CD4-positive, alpha-beta T cell treated with Interleukin-15 for 4 hours (primary cell): ENCODE data around the gene PDCD4.

Experiments
- DNase-seq: peaks from one replicate; pipeline ENCODE4 v3.0.0-alpha.2; 2020; ENCODE audit warnings: low spot score

The PDCD4 gene

GRCh38 chr10:110871298-110872084, at the start of gene PDCD4:
PDCD4 (plus strand) TSS chr10:110871928; CDS start chr10:110876028, 4,100 bp downstream.
- peak; percentile 94 for DNase-seq

GRCh38 chr10:110822035-110822711, 49.6 kb upstream of the PDCD4 start:
- DNase-seq = no peak

DNA sequence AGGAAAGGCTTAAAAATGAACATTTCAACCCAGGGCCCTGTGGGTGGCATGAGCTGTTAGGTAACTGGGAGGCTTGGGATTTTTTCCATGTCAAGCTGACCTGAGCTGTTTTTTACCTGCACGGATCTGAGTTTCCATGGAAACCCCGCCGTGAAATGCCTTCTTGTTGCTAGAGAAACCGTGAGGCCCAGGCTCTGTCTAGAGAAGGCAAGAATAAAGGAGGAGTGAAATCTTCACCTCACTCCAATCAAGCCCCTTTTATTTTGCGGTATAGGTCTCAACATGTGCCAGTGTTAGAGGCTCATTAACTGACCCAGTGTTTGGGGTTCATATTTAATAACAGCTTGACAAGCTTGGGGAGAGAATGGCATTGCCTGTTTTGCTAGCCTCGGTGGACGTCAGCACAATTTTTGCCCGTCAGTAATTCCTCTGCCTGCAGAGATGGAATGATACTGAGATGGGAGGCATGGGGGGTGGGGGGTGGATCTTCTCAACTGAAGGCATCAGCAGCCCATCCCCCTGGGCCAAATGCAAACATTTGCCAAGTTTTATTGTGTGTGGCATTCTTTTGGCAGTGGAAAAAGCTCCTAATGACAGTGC, 48.9 kb upstream of the PDCD4 start:
- DNase-seq = no peak

DNA sequence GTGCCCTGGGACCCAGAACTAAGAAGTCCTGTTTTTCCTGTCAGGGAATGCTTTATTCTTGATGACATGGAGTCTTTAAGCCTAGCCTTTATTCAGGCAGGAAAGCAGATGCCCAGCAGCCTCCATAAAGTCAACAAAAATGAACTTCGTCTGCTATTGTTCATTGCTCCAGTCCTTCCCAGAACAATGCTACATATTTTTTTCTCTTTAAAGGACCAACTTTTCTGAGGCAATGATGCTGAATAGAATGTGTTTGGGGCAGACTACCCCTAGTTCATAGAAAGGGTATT, 47.6 kb upstream of the PDCD4 start:
- DNase-seq = no peak

DNA sequence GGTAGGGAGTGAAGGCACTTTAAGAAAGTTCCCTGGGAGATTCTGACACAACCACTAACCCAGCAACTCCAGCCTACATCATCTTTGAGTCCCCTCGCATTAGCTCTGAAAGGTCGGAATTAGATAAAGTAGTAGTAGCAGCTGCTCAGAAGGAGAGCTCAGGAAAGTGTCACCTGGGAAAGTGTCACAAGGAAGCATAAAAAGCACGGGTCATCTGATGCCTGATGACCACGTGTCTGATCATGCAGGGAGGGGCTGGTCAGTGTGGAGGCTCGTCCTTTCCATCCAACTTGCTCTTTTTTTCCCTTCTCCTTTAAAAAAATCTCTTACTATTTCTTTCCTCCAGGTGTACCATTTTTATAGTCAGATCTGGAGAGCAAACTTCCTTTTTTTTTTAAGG, 47.1 kb upstream of the PDCD4 start:
- no peak for DNase-seq

DNA sequence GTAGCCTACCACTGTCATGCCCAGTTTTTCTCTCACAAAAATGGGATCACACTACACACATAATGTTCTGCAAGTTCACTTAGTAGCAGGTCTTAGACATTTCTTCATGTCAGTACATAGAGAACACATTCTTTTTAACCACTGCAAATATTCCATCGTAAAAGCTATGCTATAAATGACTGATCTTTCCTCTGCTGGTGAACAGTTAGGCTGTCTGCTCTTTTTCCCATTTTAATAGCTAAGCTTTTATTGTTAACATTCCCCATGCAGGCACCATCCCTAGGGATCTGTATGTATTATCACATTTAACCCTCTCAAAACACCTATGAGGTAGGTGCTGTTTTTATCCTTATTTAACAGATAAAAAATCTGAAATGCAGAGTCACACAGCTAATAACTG, 46.2 kb upstream of the PDCD4 start:
- DNase-seq = no peak

- DNase-seq = no peak
Measured at GRCh38 chr10:110827410-110827809, 44.3 kb upstream of the PDCD4 start.

GRCh38 chr10:110827875-110828274, 43.9 kb upstream of the PDCD4 start:
- DNase-seq = no peak

DNA sequence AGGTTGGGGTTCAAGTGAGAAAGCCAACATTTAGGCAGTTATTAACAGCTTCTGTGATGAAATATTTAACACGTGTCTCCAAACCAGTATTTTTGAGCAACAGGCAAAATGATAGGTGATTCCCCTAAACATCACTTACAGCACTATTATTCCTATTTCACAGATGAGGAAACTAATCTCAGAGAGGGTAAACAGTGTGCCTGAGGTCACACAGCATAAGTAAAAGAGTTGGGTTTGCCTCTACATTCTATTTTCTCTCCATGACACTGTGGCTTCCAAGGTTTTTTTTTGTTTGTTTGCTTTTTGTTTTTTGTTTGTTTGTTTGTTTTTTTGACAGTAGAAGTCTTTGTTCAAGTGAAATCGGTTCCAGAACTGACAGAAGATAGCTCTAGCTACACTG, 43.2 kb upstream of the PDCD4 start:
- DNase-seq = no peak

DNA sequence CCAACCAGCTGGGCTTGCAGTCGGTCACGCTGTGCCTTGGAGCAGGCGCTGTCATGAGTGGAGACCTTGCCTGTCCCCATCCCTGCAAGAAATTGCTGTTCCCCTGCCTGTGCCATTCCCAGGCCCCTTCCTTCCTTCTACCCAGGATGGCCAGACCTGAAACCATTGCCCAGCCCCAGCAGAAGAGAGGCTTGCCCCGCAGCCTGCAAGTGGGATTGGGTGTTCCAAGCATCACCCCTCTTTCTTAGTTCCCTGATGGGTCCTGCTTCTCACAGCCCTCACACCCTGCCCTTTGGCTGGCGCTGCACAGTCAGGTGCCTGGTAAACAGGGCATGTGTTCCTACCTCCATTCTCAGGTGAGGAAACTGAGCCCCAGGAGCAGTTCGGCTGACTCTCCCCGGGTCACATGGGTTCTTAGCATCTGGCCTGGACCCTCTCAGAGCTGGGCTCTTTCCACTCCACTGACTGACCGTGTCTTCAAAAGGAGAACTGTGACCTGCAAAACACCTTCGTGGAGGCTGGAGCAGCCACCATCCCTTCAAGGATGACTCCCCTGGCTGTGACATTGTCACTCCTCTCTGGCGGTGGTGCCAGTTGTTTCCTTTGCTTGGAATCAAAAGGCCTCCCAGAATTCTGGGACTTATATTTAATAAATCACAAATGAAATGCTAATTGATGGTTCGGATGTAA, 41.9 kb upstream of the PDCD4 start:
- DNase-seq = no peak

GRCh38 chr10:110833234-110833940, 38.3 kb upstream of the PDCD4 start:
- DNase-seq = no peak

- no peak for DNase-seq
Measured at GRCh38 chr10:110833941-110834628, 37.6 kb upstream of the PDCD4 start.

- no peak for DNase-seq
Measured at GRCh38 chr10:110834629-110835301, 37.0 kb upstream of the PDCD4 start.

- no peak for DNase-seq
Measured at GRCh38 chr10:110835841-110836240, 35.9 kb upstream of the PDCD4 start.

DNA sequence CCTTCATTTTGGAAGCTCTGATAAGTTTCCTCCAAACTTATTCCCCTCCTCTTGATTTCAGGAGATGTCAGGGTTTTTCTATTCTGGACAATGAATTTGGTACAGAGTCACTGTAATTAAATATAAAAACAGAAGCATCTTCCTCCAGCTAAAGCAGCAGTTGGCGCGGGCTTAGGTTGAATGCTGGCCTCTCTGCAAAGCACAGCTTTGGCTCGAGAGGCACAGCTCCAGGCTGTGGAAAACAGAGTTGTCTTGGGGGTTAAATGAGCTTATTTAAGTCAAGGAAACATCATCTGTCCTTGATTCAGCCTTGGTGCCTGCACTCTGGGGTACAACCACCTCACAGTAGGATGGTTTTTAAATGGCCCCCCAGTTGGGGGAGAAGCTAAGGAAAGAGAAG, 35.0 kb upstream of the PDCD4 start:
- DNase-seq = no peak

DNA sequence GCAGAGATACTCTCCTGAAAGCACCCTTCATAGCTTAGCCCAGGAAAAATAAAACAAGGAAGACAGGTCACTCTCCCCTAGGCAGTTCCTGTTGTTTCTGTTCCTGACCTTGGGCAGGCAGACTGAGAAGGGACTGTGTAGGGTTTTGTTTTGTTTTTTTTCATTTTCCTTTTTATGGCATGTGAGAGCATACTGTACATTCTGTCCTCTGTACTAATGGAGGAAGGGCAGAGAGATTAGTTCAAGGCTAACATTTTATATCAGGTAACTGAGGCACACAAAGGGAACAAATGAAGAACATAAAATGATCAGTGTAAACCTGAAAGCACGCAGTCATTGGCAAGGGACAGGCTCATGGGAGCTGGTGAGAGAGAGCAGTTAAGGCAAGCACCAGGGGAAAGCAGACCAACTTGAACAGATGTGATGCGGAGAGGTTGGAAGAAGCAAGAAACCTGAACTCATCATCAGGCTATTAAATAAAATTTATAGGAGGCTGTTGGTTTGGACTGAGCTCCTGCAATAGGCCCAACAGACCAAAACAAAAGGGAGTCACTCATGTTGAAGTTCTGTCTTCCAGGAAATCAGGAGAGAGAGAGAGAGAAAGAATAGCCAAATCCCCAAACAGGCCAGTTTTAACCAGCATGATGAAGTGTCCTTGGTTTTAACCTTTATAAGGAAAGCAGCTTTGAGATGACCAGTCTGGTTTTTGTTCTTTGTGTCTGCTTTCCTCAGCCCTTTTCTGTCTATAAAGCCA, 34.1 kb upstream of the PDCD4 start:
- DNase-seq = no peak

DNA sequence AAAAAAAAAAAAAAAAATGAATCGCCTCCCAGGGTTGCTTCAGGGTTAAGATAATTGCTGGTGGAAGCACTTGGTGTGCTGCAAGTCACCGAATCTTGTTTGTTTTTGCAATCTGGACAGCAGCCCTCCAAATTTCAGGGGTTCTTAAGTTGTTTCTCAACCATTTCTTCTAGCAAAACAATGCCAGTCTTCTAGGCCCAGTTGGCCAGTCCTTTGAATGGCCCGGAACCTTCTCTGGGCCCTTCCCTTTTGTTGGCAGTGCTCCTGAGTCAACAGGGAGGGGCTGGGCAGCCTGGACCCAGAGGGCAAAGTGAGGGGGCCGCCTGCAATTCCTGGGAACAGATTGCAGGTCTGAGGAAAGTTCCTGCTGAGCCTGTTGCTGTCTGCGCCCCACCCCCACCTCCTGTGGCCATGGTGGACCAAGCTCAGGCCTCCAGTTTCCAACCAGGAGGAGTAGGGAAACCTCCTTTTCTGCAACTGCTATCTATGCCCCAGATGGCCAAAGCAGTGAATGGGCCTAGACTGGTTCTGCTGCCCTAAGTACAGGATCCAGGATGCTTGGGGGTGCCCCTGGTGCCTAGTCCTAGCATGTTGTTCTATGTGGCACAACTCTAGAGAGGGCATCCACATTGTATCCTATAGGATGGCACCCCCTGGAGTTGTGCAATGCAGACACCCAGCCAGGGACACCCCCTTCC, 31.4 kb upstream of the PDCD4 start:
- no peak for DNase-seq

GRCh38 chr10:110840923-110841428, 30.8 kb upstream of the PDCD4 start:
- no peak for DNase-seq

DNA sequence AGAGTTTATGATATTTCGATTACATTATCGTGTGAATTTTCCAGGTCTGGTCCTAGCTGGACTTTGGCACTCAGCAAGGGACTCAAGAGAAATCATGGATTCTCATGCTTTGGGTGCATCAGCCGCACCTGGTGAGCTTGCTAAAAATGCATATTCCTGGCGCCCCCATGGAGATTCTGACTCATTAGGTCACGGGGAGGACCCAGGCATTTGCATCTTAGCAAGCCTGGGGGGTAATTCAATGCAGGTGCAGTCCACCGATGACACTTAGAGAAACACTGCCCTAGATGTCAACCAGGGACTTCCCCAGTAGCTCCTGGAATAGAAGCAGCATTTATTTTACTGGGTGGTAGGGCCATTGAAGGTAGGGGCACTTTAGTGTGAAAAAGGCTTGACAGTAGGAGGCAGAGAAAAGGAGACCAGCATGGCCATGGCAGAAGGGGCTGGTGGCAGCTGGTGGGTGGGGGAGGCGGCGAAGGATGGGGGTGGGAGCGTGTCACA, 29.9 kb upstream of the PDCD4 start:
- DNase-seq = no peak
